GM18520 (cell line): ENCODE data around the gene GIGYF2.

Experiments used
- ATAC-seq: cut with Tn5 transposase; IDR thresholded peaks from one replicate; pipeline ENCODE4 v1.9.1; 2021; ENCODE audit not compliant: unreplicated experiment

The GIGYF2 gene

DNA sequence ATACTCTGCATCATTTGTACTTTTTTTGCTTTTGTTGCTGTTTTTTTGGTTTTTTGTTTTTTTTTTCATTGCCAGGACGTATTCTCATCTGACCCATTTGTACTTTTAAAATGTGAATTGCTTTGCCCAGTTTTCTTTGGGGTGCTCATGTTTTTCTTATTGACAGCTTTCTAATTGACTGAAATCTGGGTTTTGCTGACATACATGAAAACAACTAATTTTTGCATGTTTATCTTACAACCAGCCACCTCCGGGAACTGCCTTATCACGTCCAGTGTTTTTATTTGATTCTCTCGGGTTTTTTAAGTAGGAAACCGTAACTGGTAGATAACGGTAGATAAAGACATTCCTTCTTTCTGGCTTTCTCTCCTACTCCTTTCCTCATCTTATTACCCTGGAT lies 211.6 kb downstream of the GIGYF2 start:
- ATAC-seq = no peak
